Gastrocnemius medialis (tissue), 4 donors: ENCODE data around the gene GPBAR1.

Experiments used
- POLR2A ChIP-seq, 2 donors: fragments of 450-650 bp; IDR thresholded peaks; one replicate each; pipeline ENCODE4 v1.6.1; 2017; ENCODE audit warnings: antibody characterized with exemption in 2 of 2, mild to moderate bottlenecking in 2 of 2, moderate library complexity in 2 of 2
- TF ChIP-seq, protein P1 (sequence below), 5 experiments: fragments of 450-650 bp in 3 of 5; fragments of 200-600 bp in 2 of 5; sonication (generic) in 2 of 5; IDR thresholded peaks in 4 of 5; conservative IDR thresholded peaks in 1 of 5; 1 replicate in 4 of 5; 2 replicates in 1 of 5; pipeline ENCODE4 v1.5.1; 2016 to 2019; ENCODE audit warnings: antibody characterized with exemption in 5 of 5, mild to moderate bottlenecking in 3 of 5, moderate library complexity in 3 of 5

- TF ChIP-seq POLR2A (IDR thresholded peaks at IDR 0.05) = peak; percentile 43 to 49
- TF ChIP-seq, protein P1, sequence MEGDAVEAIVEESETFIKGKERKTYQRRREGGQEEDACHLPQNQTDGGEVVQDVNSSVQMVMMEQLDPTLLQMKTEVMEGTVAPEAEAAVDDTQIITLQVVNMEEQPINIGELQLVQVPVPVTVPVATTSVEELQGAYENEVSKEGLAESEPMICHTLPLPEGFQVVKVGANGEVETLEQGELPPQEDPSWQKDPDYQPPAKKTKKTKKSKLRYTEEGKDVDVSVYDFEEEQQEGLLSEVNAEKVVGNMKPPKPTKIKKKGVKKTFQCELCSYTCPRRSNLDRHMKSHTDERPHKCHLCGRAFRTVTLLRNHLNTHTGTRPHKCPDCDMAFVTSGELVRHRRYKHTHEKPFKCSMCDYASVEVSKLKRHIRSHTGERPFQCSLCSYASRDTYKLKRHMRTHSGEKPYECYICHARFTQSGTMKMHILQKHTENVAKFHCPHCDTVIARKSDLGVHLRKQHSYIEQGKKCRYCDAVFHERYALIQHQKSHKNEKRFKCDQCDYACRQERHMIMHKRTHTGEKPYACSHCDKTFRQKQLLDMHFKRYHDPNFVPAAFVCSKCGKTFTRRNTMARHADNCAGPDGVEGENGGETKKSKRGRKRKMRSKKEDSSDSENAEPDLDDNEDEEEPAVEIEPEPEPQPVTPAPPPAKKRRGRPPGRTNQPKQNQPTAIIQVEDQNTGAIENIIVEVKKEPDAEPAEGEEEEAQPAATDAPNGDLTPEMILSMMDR (IDR thresholded peaks at IDR 0.05 in 4 of 5, conservative IDR thresholded peaks at IDR 0.05 in 1 of 5) = no peak
Observed at GRCh38 chr2:218285604-218286003, 24.8 kb downstream of the GPBAR1 start.
